DMS153 (cell line): ENCODE measurements around the gene GNAT2.

Source experiments
- DNase-seq: peaks from one replicate; lab custom pipeline; 2025; lab: John Stamatoyannopoulos, UW

The GNAT2 gene

DNA sequence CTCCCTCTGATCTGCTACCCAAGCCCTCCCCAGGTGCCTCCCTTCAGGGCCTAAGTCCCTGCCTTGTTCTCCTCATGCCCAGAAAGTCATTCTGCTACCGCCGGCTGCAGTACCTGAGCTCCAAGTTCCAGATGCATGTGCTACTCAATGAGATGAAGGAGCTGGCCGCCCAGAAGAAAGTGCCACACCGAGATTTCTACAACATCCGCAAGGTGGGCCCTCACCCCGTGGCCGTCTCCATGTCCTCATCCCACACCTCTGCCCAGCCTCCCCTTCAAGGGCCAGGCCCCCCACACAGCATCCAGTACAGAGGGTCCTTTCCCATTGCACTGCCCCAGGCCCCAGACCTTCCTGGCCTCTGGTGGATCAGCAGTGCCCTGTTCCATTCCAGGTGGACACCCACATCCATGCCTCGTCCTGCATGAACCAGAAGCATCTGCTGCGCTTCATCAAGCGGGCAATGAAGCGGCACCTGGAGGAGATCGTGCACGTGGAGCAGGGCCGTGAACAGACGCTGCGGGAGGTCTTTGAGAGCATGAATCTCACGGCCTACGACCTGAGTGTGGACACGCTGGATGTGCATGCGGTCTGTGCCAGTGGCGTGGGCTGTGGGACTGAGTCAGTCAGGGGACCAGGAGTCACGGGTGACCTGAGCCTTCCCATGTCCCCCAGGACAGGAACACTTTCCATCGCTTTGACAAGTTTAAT is 8.4 kb upstream of the GNAT2 start:
- no peak for DNase-seq

- DNase-seq = no peak
Measured at GRCh38 chr1:109626682-109627408, 7.4 kb upstream of the GNAT2 start.

DNA sequence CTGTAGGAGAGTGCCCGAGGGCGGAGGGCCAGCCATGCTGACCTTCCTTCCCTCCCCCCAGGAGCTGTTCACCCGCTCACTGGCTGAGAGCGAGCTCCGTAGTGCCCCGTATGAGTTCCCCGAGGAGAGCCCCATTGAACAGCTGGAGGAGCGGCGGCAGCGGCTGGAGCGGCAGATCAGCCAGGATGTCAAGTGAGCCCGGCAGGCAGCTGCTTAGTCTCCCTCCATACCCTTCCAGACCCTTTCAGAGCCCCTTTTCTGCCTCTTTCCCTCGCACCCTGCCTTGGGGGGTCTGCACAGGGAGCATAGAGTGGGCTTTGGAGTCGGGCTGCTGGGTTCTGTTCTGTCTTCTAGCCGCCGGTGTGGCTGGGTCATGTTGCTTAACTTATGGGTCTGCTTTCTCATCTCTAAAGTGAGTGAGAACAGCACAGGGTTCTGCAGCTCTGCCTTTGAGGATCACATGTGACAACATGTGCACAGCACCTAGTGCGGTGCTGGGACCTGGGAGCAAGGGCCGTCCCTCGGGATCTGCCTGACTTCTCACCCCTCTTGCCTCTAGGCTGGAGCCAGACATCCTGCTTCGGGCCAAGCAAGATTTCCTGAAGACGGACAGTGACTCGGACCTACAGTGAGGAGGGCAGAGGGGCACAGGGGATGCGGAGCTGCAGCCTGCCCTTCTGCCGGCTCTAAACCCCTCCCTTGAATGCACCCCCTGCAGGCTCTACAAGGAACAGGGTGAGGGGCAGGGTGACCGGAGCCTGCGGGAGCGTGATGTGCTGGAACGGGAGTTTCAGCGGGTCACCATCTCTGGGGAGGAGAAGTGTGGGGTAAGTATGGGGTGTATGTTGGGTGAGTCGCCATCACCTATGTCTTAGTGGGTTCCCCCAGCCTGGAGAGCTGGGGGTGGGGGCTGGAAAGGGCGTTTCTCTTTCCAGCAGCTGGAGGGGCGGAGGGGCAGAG is 6.5 kb upstream of the GNAT2 start:
- DNase-seq = no peak

- DNase-seq = no peak
Measured at GRCh38 chr1:109625176-109625575, 5.8 kb upstream of the GNAT2 start.

- DNase-seq = no peak
Measured at GRCh38 chr1:109624201-109625010, 5.0 kb upstream of the GNAT2 start.

- DNase-seq = no peak
Measured at GRCh38 chr1:109623601-109624161, 4.3 kb upstream of the GNAT2 start.

- no peak for DNase-seq
Measured at GRCh38 chr1:109622895-109623294, 3.5 kb upstream of the GNAT2 start.

GRCh38 chr1:109622137-109622892 is 2.9 kb upstream of the GNAT2 start:
- DNase-seq = no peak

DNA sequence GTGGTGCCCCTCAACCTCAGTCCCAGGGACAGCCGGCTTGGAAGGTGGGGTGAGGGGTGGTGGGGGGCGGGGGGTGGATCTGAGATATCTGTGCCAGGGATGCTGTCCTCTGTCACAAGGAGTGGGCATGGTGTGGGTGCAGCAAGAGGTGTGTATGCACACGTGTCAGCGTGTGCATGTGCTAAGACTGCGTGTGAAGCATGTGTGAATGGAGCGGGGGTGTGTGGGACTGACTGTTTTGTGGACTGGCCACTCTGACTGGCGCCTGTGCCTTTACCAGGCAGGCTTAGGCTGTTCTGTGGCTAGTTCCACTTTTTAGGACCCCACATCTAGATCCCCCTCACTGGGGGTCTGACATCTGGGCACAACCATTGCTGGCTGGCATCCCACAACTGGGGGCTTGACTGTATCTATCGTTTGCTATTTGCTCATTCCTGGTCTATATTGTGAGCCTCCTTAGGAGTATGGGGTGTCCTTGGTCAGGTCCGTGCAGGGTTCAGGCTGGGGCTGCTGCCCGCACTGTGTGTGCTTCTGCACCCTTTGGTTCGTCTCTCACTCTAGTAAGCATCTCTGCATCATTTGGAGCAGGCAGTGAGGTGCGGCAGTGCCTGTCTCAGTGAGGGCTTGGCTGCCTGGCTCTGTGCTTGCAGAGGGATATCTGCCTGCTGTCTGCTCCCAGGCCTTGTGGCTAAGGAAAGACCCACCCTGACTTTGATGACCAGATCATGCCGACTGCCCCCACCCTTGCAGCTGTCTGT is 2.1 kb upstream of the GNAT2 start:
- DNase-seq = no peak

DNA sequence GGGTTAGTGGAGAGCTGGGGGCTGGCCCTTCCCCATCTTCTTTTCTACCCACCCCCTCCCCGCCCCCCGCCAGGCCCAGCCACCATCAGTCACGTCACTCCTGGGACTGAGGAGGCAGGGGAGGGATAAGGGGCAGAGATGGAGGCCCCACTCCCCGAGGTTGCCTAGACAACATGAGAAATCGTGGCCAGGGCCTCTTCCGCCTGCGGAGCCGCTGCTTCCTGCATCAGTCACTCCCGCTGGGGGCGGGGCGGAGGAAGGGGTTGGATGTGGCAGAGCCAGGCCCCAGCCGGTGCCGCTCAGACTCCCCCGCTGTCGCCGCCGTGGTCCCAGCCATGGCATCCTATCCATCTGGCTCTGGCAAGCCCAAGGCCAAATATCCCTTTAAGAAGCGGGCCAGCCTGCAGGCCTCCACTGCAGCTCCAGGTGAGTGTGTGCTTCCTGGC is 1.4 kb upstream of the GNAT2 start:
- DNase-seq = peak; percentile 53

DNA sequence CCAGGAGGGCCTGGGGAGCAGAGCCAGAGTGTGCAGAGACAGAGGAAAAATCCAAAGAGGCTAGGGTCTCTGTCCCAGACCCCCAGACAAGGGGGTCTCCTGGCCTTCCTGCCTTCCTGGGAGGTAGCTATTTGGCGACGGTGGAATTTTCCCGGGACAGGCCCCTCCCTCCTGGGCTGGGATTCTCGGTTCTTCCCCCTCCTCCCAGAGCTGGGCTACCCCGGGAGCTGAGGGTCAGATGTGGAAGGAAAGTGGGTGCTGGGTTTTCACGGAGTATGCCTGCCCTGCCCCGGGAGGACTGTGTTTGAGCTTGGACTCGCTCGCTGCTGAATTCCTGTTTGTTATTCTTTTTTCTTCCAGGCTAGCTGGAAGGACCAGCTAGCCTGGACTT is 980 bp upstream of the GNAT2 start:
- DNase-seq = no peak

DNA sequence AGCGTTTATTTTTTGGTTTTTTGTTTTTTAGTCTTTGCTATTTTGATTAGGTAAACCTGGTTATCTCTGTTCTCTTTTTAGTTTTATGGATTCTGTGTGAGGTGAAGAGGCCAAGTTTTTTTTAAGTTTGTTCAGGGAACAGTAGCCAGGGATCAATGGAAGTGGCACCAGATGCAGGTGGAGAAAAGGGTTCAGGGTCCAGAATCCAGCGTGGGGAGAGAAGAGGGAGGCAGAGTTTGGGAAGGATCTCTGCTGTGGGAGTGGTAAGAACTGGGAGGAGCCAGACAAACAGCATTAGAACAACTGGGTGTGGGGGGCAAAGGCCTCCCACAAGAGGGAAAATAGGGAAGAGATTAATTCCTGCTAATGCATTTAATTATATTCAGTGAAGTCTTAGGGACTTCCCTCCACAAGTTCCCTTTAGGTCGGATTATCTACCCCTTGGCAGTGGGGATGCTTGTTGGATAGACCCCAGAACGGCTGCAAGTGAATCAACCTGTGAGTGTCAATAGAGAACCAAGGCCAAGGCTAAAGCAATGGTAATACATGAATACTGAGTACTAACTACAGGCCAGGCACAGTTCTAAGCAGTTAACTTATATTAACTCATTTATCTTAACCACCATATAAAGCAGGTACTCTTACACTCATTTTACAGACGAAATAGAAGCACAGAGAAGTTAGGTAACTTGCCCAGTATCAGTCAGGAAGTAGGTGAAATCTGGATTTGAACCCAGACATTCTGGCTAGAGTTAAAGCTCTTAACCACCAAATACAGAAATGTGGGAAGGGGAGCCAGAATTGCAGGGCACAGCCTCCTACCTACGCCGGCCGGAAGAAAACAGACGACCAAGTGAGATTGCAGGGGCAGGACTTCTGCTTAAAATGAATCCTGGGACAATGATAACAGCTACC is 498 bp downstream of the GNAT2 start:
- DNase-seq = no peak

DNA sequence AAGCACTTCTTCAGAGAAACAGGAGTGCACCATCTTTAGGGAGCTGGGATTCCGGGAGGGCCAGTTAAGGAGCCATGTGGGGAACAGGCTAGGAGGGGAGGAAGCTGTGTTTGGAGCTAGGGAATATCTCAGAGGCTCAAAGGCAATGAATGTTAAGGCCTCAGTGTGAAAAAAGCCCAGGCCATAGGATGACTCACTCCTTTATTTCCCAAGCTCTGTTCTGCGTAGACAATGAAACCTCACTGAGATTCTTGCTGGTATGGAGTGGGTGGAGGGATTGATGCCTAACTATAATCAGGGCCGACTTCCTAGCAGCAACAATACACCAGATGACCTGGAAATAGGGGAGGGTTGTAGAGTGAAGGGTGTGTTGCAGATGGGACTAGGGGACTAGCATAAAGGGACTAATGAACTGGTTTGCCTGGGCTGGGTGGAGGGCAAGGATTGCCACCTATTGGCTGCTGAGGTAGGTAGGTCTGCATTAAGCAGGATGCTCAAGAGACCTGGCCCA is 2.1 kb downstream of the GNAT2 start:
- DNase-seq = no peak

DNA sequence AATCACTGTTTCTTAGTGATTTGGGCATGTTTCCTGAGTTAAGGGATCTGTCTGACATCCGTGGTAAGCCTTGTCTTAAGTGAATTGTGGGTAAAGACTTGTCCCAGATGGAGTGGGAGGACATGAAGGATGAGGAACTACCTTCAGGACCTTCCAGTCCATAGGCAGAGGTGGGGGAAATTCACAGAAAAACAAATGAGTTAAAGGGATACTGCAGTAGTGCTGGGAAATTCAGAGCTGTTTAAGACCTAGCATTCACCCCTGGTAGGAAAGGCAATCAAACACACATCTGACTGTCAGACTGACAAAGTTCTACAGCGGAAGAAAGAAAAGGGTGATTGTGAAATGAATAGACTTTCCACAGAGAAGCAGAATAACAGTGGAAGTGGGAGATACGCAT is 3.0 kb downstream of the GNAT2 start:
- DNase-seq = no peak

DNA sequence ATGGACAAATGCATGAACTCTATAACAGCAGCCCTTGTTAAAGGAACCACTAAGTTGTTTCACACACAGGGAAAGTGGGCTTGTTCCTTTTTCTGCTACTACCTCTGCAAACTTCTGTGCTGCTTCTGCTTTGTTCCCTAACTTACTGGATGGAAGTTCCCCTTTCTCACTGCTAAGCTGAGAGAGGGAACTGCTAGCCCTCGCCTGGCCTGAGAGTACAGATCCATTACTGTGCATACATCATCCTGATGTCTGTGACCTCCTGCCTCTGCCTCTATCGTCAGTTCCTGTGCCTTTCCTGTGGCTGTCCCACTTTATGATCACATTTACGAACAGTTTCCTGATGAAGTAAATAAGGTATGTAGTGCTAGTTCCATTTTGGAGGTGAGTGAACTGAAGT is 3.5 kb downstream of the GNAT2 start:
- no peak for DNase-seq

GRCh38 chr1:109613361-109614147 is 5.9 kb downstream of the GNAT2 start:
- DNase-seq = no peak

GRCh38 chr1:109611308-109611990 is 8.0 kb downstream of the GNAT2 start:
- no peak for DNase-seq
